IPS-18c (cell line): ENCODE results near the gene SLFN5.
A peak's percentile ranks its signal among the peaks of the same experiment; 100 is the strongest.
"Not testable (repeated sequence)": the region's sequence is repeated elsewhere in the genome, so short reads cannot be mapped to it uniquely, and the experiment has no call there.

Experiments
- H3K4me3 ChIP-seq: 2 replicates; pipeline ENCODE4 v1.7.0; 2013; ENCODE audit warnings: low read depth, mild to moderate bottlenecking, low read length, moderate library complexity; ENCODE audit not compliant: insufficient read depth
- H3K9me3 ChIP-seq: one replicate; pipeline ENCODE4 v1.6.1; 2013; ENCODE audit warnings: mild to moderate bottlenecking, low read length, moderate library complexity; ENCODE audit not compliant: control insufficient read depth, insufficient read depth

The SLFN5 gene

DNA sequence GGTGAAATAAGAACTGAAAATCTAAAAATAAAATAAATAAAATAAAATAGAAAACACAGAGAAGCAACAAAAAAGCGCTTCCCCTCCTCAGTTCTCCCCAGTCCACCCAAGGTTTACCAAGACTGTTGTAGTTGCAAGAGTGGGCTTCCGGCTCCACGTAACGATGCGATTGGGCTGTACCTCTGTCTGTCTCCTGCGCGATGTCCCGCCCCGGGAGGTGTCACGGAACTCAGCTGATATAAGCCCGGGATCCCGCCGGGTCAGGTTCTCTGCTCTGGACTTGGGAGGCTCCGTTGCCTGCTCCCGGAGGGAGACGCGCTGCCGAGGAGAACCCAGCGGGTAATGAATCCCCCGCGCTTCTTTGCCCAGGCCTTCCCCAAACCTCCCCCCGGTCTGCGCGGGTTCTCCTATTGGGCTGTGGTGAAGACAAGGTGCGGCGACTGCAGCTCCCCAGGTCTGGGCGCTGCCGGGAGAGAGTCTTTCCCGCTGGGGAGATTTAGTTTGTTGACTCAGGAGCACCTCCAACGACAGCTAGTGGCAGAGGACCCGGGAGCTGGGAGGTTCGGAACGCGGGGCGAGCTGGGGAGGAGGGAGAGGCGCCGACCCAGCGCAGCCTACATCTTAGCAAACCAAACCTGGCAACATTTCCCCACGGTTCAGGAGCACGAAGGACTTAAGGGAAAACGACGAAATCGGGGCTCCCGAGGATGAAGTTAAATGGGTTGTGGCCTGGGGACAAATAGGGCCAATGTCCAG, at the start of gene SLFN5:
TSS of gene SLFN5 (plus strand) at position 268 of the 756 bp plus-strand sequence. CDS start 15,619 bp downstream, outside the sequence.
- peak within 1 kb of the TSS; percentile 58 for H3K4me3 ChIP-seq
- H3K9me3 ChIP-seq: no peaks in the 10 kb centered on the region

GRCh38 chr17:35194001-35194400, 48.9 kb upstream of the SLFN5 start, which contains the start of gene SLC35G3:
SLC35G3 (minus strand) TSS chr17:35194393; CDS start chr17:35194307, 86 bp downstream.
- H3K9me3 ChIP-seq, H3K4me3 ChIP-seq: not testable (repeated sequence)

GRCh38 chr17:35195062-35195461, 47.8 kb upstream of the SLFN5 start:
- not testable (repeated sequence) for H3K9me3 ChIP-seq, H3K4me3 ChIP-seq

DNA sequence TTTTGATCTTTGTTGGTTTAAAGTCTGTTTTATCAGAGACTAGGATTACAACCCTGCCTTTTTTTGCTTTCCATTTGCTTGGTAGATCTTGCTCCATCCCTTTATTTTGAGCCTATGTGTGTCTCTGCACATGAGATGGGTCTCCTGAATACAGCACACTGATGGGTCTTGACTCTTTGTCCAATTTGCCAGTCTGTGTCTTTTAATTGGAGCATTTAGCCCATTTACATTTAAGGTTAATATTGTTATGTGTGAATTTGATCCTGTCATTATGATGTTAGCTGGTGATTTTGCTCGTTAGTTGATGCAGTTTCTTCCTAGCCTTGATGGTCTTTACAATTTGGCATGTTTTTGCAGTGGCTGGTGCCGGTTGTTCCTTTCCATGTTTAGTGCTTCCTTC, 40.3 kb upstream of the SLFN5 start:
- not testable (repeated sequence) for H3K4me3 ChIP-seq, H3K9me3 ChIP-seq

- Histone ChIP-seq H3K4me3 (no peak overlapping the region), H3K9me3 (peaks cover 2% of the 10 kb centered on the region)
These were observed 32.1 kb upstream of the SLFN5 start for GRCh38 chr17:35210741-35211140.

GRCh38 chr17:35212668-35213067, 30.2 kb upstream of the SLFN5 start:
- no peak overlapping the region for H3K4me3 ChIP-seq
- peaks cover 2% of the 10 kb centered on the region for H3K9me3 ChIP-seq

DNA sequence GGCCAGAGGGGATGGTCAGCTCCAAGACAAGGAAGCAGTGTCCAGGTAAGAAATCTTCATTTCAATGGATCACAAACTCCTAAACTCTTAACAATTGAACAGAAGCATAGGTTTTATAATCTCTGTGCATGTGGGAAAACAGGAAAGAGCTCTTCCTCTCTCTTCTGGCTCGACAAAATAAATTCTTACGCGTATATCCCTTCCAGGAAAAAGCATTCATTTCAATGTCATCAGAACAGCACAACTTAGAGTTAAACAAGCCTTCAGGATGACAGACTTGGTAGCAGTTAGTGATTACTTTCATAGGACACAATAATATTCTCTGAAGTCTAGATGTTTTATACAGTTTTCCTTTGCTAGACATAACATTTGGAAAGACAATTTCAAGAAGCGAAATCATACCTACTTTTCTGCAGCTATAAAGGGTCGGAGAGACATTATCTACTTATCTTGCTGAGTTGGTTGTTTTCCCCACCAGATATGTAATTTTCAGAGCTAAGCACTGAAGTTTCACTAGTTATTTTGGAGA, 29.4 kb upstream of the SLFN5 start:
- Histone ChIP-seq H3K4me3 (no peak overlapping the region), H3K9me3 (peaks cover 2% of the 10 kb centered on the region)

DNA sequence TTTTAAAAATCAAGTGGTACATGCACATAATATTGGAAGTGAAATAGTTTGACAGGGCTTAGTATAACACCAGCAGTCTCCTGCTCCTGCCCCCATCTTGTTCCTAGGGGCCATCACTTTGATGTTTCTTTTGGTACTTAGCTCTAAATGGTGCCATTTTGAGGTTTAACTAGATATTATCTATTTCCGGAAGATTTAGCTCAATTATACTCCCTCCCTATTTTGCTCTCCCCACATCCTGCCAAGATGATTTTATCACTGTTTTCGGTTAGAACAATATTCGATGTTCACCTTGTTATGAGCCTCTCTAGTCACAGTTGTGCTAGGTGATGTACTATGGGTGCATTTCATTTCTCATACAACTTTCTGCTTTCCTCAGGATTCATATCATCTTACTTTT, 28.7 kb upstream of the SLFN5 start:
- Histone ChIP-seq H3K9me3 (peaks cover 2% of the 10 kb centered on the region), H3K4me3 (no peak overlapping the region)

- peaks cover 2% of the 10 kb centered on the region for H3K9me3 ChIP-seq
- H3K4me3 ChIP-seq: no peak overlapping the region
These were observed 28.1 kb upstream of the SLFN5 start for GRCh38 chr17:35214631-35215273.

DNA sequence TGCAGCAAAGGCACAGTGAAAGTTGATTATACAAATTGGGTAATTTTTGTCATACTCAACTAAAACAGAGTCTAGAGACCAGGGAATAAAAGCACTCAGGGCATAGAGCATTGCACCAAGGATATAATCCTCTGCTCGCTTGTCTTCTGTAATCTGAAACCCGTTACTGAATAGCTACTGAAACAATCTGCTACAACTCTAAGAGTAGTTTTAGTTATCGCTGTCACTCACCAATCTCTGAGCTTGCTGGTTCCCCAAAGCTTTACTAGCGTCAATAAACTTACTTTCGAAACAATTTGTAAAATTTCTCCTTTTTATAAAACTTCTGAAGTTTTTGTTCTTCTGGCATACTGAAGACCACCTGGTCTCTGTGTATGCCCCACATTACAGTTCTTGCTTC, 25.8 kb upstream of the SLFN5 start:
- no peak overlapping the region for H3K4me3 ChIP-seq
- H3K9me3 ChIP-seq: peaks cover 2% of the 10 kb centered on the region

DNA sequence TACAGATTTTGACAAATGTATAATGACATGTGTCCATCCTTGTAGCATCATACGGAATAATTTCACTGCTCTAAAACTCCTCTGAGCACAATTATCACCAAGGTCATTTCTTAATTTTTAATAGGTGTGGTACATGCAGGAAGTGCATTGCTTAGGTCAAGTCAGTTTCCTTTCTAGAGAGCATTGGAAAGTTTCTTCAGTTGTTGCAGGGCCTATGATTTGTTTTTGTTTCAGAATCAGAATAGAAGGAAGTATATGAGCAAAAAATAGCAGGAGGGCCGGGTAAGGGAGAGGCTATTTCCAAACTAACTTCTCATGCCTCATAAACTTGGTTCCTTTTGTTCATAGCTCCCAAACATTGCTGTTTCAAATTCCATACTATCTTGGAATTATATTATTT, 24.0 kb upstream of the SLFN5 start:
- Histone ChIP-seq H3K4me3 (no peak overlapping the region), H3K9me3 (no peaks in the 10 kb centered on the region)

DNA sequence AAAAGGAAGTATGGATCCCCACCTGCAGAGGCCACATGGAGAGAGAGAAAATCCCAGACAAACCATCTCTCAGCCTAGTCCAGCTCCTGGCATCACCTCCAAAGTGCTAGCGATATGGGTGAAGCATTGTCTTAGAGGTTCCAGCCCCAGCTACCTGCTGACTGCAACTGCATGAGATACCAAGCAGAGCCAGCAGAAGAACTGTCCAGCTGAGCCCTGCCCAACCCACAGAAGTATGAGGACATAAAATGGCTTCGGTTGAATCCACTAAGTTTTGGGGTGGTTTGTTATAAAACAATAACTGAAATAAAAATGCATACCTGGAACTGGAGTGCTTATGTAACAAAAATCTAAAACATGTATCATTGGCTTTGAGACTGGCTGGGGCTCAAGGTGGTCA, 20.4 kb upstream of the SLFN5 start:
- H3K9me3 ChIP-seq: no peaks in the 10 kb centered on the region
- H3K4me3 ChIP-seq: no peak overlapping the region

DNA sequence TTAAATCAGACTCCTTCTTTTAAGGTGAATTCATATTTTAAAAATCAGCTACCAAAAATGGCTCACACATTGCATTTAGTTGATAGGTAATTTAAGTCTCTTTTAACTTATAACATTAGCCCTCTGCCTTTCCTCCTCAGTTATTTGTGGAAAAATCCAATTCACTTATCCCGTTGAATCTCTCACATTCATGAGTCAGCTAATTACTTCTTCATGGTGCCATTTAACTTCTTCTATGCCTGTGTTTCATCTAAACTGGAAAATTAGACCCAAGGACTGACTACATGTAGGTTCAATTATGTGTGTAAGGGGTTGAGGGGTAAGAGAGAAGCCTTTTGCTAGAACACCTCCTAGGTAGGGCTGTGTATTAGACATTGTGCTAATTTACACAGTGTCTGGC, 18.4 kb upstream of the SLFN5 start:
- Histone ChIP-seq H3K4me3 (no peak overlapping the region), H3K9me3 (no peaks in the 10 kb centered on the region)

- H3K9me3 ChIP-seq: peaks cover 2% of the 10 kb centered on the region
- H3K4me3 ChIP-seq: no peak overlapping the region
These were observed 15.3 kb upstream of the SLFN5 start for GRCh38 chr17:35227546-35227945.

DNA sequence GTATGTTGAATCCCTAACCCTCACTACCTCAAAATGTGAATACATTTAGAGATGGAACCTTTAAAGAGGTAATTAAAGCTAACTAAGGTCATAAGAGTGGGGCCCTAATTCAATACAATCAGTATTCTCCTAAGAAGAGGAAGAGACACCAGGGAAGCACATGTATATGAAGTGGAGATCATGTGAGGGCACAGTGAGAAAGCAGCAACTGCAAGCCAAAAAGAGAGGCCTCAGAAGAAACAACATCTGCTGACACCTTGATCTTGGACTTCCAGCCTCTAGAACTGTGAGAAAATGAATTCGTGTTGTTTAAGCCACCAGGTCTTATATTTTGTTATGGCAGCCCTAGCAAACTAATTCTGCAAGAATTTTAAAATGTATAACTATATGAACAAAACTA, 13.2 kb upstream of the SLFN5 start:
- no peak overlapping the region for H3K4me3 ChIP-seq

GRCh38 chr17:35234315-35234714, 8.6 kb upstream of the SLFN5 start:
- not testable (repeated sequence) for H3K9me3 ChIP-seq

More for the DNA sequence above, 13.2 kb upstream of the SLFN5 start:
- peaks cover 2% of the 10 kb centered on the region for H3K9me3 ChIP-seq

DNA sequence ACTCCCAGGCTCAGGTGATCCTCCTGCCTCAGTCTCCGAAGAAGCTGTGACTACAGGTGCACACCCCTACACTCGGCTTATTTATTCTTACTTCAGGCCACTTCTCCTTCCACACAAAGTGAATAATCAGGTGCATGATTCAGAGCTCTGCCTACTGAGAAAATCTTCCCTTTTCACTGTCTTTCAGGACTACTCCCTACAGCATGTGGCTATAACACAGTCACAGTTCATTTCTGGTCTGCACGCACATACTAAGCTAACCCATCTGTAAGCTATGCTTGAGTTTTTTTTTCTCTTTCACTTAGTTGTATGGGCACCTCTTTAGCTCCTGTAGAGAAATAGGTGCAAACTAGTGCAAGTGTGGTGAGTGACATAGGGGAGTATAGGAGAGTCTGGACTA, 7.6 kb upstream of the SLFN5 start:
- H3K4me3 ChIP-seq: no peak overlapping the region

More at GRCh38 chr17:35234315-35234714, 8.6 kb upstream of the SLFN5 start:
- H3K4me3 ChIP-seq: not testable (repeated sequence)

DNA sequence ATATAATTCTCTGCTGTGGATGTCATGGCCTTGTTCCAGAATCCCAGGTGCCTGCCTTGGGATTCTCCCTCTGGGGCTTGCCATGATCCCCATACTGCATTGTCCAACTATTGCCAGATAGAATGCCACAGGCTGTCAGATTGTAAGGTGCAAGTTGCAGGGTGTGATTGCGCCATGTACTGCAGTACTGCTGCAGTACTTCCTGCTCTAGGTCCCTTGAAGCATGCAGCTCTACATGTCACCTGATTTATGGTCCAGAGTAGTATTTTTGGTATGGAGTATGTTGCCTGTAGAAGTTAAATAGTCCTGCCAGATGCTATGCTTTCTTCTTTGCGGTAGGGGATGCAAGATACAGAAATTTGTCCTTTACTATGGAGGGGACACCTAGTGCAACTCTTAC, 7.0 kb upstream of the SLFN5 start:
- Histone ChIP-seq H3K4me3 (no peak overlapping the region), H3K9me3 (no peaks in the 10 kb centered on the region)

More for the DNA sequence above, 7.6 kb upstream of the SLFN5 start:
- H3K9me3 ChIP-seq: no peaks in the 10 kb centered on the region
